Measurements from ENCODE around the gene FCER1G.
"Not testable (repeated sequence)": the region's sequence is repeated elsewhere in the genome, so short reads cannot be mapped to it uniquely, and the experiment has no call there.

FCER1G gene

GRCh38 chr1:161235957-161236775, 21.1 kb downstream of the FCER1G start:
- no peak for DNase-seq

GRCh38 chr1:161238039-161238473, 23.0 kb downstream of the FCER1G start, which contains the start of gene NR1I3:
Gene NR1I3, minus strand, starts transcription at chr1:161238203. Its CDS starts 1,638 bp downstream, at chr1:161236565.
- no peak for DNase-seq

- no peak for DNase-seq
Observed at GRCh38 chr1:161241682-161242081, 26.6 kb downstream of the FCER1G start.

GRCh38 chr1:161242313-161242712, 27.2 kb downstream of the FCER1G start:
- DNase-seq = no peak

- DNase-seq = no peak
Observed at GRCh38 chr1:161244888-161245287, 29.8 kb downstream of the FCER1G start.

DNA sequence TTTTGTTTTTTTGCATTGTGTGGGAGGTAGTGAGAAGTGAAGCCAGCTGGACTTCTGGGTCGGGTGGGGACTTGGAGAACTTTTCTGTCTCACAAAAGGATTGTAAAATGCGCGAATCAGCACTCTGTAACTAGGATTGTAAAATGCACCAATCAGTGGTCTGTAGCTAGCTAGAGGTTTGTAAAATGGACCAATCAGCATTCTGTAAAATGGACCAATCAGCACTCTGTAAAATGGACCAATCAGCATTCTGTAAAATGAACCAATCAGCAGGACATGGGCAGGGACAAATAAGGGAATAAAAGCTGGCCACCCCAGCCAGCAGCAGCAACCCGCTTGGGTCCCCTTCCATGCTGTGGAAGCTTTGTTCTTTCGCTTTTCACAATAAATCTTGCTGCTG, 35.0 kb downstream of the FCER1G start:
- not testable (repeated sequence) for DNase-seq

DNA sequence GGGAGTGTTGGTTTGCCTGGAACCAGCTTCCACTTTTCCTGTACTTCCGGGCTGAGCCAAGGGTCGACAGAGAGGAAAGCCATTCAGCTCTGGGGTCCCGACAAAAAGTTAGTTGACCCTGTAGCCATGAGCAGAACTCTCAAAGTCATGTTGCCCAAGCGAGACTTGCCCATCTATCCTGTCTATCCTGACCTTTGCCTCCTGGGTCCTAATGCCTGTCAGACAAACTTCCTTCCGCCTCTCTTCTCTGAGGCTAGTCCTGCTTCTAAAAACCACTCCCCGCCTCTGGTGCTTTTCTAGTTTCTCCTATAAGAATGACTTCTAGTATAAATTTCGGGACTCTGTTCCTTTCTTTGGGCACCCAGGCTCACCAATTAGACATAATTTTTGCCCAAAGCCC, 35.7 kb downstream of the FCER1G start:
- no peak for DNase-seq

DNA sequence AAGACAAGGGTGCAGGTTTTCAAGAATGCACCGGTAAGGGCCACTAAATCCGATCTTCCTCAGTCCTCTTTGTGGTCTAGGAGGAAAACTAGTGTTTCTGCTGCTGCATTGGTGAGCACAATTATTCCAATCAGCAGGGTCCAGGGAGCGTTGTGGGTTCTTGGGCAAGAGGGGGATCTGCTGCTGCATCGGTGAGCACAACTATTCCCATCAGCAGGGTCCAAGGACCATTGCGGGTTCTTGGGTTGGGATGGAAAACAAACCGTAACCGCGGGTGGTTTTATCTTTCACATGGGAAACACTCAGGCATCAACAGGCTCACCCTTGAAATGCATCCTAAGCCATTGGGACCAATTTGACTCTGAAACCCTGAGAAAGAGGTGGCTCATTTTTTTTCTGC, 36.5 kb downstream of the FCER1G start:
- no peak for DNase-seq

GRCh38 chr1:161255302-161255701, 40.2 kb downstream of the FCER1G start:
- DNase-seq = not testable (repeated sequence)

- not testable (repeated sequence) for DNase-seq
Observed at GRCh38 chr1:161255955-161256520, 40.9 kb downstream of the FCER1G start.

- DNase-seq = not testable (repeated sequence)
Observed at GRCh38 chr1:161257109-161257508, 42.0 kb downstream of the FCER1G start.

- no peak for DNase-seq
Observed at GRCh38 chr1:161258439-161259344, 43.6 kb downstream of the FCER1G start, which contains the start of gene PCP4L1. Gene PCP4L1, plus strand, starts transcription at chr1:161258745. Its CDS starts 230 bp downstream, at chr1:161258975.

- DNase-seq = no peak
Observed at GRCh38 chr1:161259345-161259702, 44.2 kb downstream of the FCER1G start.

GRCh38 chr1:161259765-161260164, 44.7 kb downstream of the FCER1G start:
- no peak for DNase-seq

GRCh38 chr1:161260376-161261260, 45.5 kb downstream of the FCER1G start:
- DNase-seq = no peak

- DNase-seq = no peak
Observed at GRCh38 chr1:161261261-161262235, 46.5 kb downstream of the FCER1G start.

DNA sequence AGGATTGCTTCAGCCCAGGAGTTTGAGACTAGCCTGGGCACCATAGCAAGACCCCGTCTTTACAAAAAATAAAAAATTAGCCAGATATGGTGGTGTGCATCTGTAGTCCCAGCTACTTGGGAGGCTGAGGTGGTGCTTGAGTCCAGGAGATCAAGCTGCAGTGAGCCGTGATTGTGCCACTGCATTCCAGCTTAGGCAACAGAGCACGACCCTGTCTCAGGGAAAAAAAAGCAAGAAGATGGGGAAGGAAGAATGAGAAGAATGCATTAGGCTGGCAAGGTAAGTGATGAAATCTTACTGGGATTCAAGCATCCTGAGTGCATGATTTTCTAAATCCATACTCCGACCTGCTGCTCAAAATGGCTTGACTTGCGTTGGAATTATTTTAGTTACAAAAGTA, 50.2 kb downstream of the FCER1G start:
- DNase-seq = no peak

DNA sequence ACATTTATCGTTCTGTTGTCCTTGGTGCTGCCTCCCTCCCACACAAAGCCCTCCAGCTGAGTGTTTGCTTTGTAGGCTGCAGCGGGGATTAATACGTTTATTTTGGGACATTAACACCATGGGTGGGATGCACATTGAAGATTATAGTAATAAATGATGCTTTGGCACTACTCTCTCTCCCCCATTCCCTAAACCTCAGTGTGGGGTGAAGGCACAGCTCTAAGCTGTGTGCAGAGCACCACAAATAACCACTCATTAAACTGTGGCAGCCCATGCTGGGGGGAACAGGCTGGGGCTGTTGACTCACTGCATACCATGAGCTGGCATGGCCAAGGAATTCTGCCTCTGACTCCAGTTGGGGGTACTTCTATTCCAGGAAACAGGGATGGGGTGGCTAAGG, 51.1 kb downstream of the FCER1G start:
- no peak for DNase-seq

DNA sequence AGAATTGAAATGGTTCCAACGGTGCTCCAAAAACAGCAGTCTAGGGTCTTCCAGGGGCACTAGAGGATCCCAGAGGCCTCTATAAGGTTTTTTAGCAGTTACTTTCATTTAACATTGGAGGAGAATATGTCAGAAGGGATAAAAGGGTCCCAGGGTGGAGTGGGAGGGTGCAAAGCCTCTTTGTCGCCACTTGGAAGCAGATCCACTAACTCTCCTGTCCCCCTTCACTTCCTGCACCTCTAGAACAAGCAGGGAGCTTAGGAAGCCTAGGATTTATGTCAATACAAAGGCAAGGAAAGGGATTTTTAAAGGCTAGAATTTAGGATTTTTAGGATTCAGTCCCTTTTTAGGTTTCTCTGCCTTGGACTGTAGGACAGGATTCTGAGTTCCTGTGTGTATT, 51.7 kb downstream of the FCER1G start:
- no peak for DNase-seq

DNA sequence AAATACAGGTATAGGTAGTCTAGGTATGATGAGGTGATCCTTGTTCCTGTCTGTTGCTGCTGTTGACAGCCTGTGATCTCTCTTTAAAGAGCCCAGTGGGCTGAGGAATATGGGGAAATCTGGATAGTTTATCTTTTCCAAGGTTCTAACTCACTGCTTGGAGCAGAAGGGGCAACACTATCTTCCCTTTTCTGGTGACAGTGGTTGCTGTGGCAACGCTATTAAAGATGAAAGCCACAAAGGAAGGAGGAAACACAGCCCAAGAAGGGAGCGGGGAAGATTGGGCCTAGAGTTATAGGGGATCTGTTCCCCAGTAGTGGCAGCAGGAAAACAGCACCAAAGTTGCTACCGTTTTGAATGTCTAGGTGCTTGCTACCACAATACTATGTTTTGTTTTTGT, 52.2 kb downstream of the FCER1G start:
- DNase-seq = no peak

Measured in effector CD4-positive, alpha-beta T cell (primary cell).